ENCODE results near the gene ARHGAP22.

- TF ChIP-seq CTCF (IDR thresholded peaks at IDR 0.05 in 2 of 3, conservative IDR thresholded peaks at IDR 0.05 in 1 of 3; ENCODE audit: borderline replicate concordance in 1 of 3, insufficient read depth in 1 of 3, low read depth in 2 of 3, low read length in 2 of 3) = no peak
- TF ChIP-seq REST (IDR thresholded peaks at IDR 0.05; ENCODE audit: low read depth) = no peak
- no peak for TF ChIP-seq EGR1 (IDR thresholded peaks at IDR 0.05; ENCODE audit: low read depth)
- no peak for TF ChIP-seq EZH2phosphoT487 (IDR thresholded peaks at IDR 0.05; ENCODE audit: borderline replicate concordance)
- no peak for TF ChIP-seq EZH2 (IDR thresholded peaks at IDR 0.05)
- no peak for TF ChIP-seq CEBPB (IDR thresholded peaks at IDR 0.05; ENCODE audit: low read depth)
- TF ChIP-seq RAD21 (IDR thresholded peaks at IDR 0.05; ENCODE audit: low read depth) = no peak
- TF ChIP-seq ZFX (IDR thresholded peaks at IDR 0.05) = no peak
- no peak for TF ChIP-seq POLR2A (IDR thresholded peaks at IDR 0.05; ENCODE audit: borderline replicate concordance, extremely low read depth, insufficient read depth, insufficient read length)
Observed at GRCh38 chr10:48475943-48476278, 129.0 kb downstream of the ARHGAP22 start.

All from HCT116 (cell line).